Activated CD4-positive, alpha-beta T cell treated with anti-CD3 and anti-CD28 coated beads, Interleukin-2, amount 10 ng/mL, durations not matched to agents 7 days and 5 days (primary cell): ENCODE data around the gene HP. TPM values are rescaled to one million over a fixed set of nuclear protein-coding genes. Genes with fewer than 3 reads are reported as not detected.

Source experiments
- CTCF ChIA-PET: fragments of 350-600 bp; sonication (Branson Sonifier 250); formaldehyde crosslinking; loops from one replicate; lab custom pipeline; 2021; ENCODE audit warnings: antibody characterized with exemption; lab: Charles Lee
- POLR2A ChIA-PET: fragments of 350-600 bp; sonication (Branson Sonifier 250); formaldehyde crosslinking; loops from one replicate; lab custom pipeline; 2021; ENCODE audit warnings: antibody characterized with exemption; lab: Charles Lee
- DNase-seq: peaks from one replicate; pipeline ENCODE4 v3.0.0-alpha.2; 2020
- H3K27ac Mint-ChIP-seq: one replicate; pipeline ENCODE4 v1.8.0; 2021; ENCODE audit warnings: mild to moderate bottlenecking, moderate library complexity, mixed read lengths
- H3K27me3 Mint-ChIP-seq: one replicate; pipeline ENCODE4 v1.8.0; 2021; ENCODE audit warnings: mixed read lengths
- H3K36me3 Mint-ChIP-seq: one replicate; pipeline ENCODE4 v1.8.0; 2021; ENCODE audit warnings: low read depth, mixed read lengths
- H3K4me1 Mint-ChIP-seq: one replicate; pipeline ENCODE4 v1.8.0; 2021; ENCODE audit warnings: mixed read lengths
- H3K4me3 Mint-ChIP-seq: one replicate; pipeline ENCODE4 v1.8.0; 2021; ENCODE audit warnings: mild to moderate bottlenecking, moderate library complexity, mixed read lengths
- H3K9me3 Mint-ChIP-seq: one replicate; pipeline ENCODE4 v1.8.0; 2021; ENCODE audit warnings: mixed read lengths
- total RNA-seq, 2 experiments: library from RNA; stranded (reverse); gene quantifications; one replicate each; pipeline ENCODE4 v1.2.3, GENCODE V29; 2021

HP gene
- total RNA-seq, 2 experiments from 2014 or later, result not detected

GRCh38 chr16:72105978-72106377, 51.7 kb downstream of the HP start:
- H3K4me1 Mint-ChIP-seq, result no peaks in the 10 kb centered on the region
- no peak for DNase-seq
- no peak overlapping the region for H3K27ac Mint-ChIP-seq
- no peaks in the 10 kb centered on the region for H3K9me3 Mint-ChIP-seq
- CTCF ChIA-PET, result interaction anchor here (0.6 to 1.7 kb wide), 2 partner anchors 9 to 11 kb away, joined by 3 read pairs; no protein-coding TSS in a partner anchor
- H3K27me3 Mint-ChIP-seq, result no peaks in the 10 kb centered on the region
- peaks cover 72% of the 10 kb centered on the region for H3K36me3 Mint-ChIP-seq
- no peak overlapping the region for H3K4me3 Mint-ChIP-seq
- POLR2A ChIA-PET, result no interaction called here

GRCh38 chr16:72107371-72107770, 53.1 kb downstream of the HP start:
- POLR2A ChIA-PET, result no interaction called here
- Mint-ChIP-seq H3K9me3 (no peaks in the 10 kb centered on the region), H3K27me3 (no peaks in the 10 kb centered on the region), H3K4me3 (no peak overlapping the region), H3K27ac (no peak overlapping the region), H3K36me3 (peaks cover 69% of the 10 kb centered on the region), H3K4me1 (no peaks in the 10 kb centered on the region)
- no peak for DNase-seq
- CTCF ChIA-PET, result no interaction called here

DNA sequence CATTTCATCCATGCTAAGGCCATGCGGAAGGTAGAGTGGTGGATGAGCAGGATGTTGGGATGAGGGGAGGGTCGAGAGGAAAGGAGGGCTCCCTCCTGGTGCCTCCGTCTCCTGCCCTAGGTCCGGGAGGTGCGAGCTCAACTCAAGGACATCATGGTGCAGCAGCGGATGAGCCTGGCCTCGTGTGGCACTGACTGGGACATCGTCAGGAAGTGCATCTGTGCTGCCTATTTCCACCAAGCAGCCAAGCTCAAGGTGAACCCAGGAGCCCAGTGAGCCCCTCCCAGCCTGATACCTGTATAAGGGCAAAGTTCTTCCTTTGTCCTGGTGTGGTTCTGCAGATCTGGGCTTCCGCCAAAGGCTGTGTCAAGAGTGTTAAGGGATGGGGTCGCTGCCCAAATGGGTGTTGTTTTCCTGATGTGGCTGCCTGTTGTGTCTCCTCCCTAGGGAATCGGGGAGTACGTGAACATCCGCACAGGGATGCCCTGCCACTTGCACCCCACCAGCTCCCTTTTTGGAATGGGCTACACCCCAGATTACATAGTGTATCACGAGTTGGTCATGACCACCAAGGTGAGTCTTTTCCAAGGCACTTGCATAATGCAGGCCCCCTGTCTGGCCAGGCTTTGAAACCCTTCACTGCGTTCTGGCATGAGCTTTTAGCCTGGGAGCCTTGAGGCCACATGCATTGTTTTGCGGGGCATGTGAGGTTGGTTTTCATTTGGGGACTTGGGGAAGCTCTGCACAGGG, 54.2 kb downstream of the HP start:
- no peaks in the 10 kb centered on the region for H3K4me1 Mint-ChIP-seq
- no peak for DNase-seq
- POLR2A ChIA-PET, result no interaction called here
- CTCF ChIA-PET, result no interaction called here
- H3K27me3 Mint-ChIP-seq, result no peaks in the 10 kb centered on the region
- no peak overlapping the region for H3K4me3 Mint-ChIP-seq
- H3K9me3 Mint-ChIP-seq, result no peaks in the 10 kb centered on the region
- peaks cover 64% of the 10 kb centered on the region for H3K36me3 Mint-ChIP-seq
- no peak overlapping the region for H3K27ac Mint-ChIP-seq

- Mint-ChIP-seq H3K9me3 (no peaks in the 10 kb centered on the region), H3K27ac (no peak overlapping the region), H3K36me3 (peaks cover 61% of the 10 kb centered on the region), H3K4me1 (no peaks in the 10 kb centered on the region), H3K27me3 (no peaks in the 10 kb centered on the region), H3K4me3 (no peak overlapping the region)
- ChIA-PET POLR2A (no interaction called here), CTCF (interaction anchor here (1.1 kb wide), 1 partner anchor 22 kb away, joined by 3 read pairs; no protein-coding TSS in a partner anchor)
- no peak for DNase-seq
Observed at GRCh38 chr16:72109300-72109699, 55.0 kb downstream of the HP start.

DNA sequence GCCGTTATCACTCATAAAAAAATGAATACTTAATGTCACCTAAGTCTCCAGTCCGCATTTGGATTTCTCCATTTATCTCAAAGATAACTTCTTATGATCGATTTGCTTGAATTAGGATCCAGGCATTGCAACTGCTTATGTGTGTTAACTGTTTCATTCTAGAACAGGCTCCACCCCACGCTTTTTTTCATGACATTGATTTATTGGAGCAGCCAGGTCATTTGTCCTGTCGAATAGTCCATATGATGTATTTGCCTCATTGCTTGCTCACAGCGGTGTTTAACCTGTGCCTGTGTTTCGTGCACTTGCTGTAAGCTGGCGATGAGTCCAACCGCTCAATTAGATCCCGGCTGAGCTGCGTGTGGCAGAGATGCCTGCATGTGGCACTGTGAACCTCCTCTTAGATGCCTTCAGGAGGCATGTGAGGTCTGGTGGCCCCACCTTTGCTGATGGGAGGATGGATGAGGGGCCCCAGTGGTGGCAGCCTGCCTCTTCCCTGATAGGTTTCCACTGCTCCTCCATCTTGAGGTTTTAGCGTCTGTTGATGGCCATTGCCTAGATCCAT, 55.7 kb downstream of the HP start:
- POLR2A ChIA-PET, result no interaction called here
- H3K4me3 Mint-ChIP-seq, result no peak overlapping the region
- CTCF ChIA-PET, result interaction anchor here (1.1 kb wide), 1 partner anchor 23 kb away, joined by 3 read pairs; no protein-coding TSS in a partner anchor
- H3K4me1 Mint-ChIP-seq, result no peaks in the 10 kb centered on the region
- H3K27me3 Mint-ChIP-seq, result no peaks in the 10 kb centered on the region
- no peak overlapping the region for H3K27ac Mint-ChIP-seq
- no peaks in the 10 kb centered on the region for H3K9me3 Mint-ChIP-seq
- H3K36me3 Mint-ChIP-seq, result peaks cover 61% of the 10 kb centered on the region
- DNase-seq, result no peak

Other genes starting within 250 kb of the HP start
- 10 to 100 TPM; 76.4 to 83.4 TPM for gene AP1G1, start 245.7 kb upstream of the HP start, total RNA-seq
- 10 to 100 TPM; 23.2 to 23.6 TPM for gene ATXN1L, start 208.5 kb upstream of the HP start, total RNA-seq
- gene ZNF821, start 170.3 kb upstream of the HP start, total RNA-seq, result 1 to 10 TPM; 7.1 to 7.7 TPM
- gene IST1, start 159.0 kb upstream of the HP start, total RNA-seq, result 100 to 1,000 TPM; 180 to 191 TPM
- under 1 TPM; 0.12 to 0.17 TPM for gene PKD1L3, start 54.1 kb upstream of the HP start, total RNA-seq
- gene DHODH, start 45.8 kb upstream of the HP start, total RNA-seq, result 10 to 100 TPM; 10.9 to 11.8 TPM
- gene HPR, start 8.7 kb downstream of the HP start, total RNA-seq, result not detected
- gene TXNL4B, start 39.1 kb downstream of the HP start, total RNA-seq, result 10 to 100 TPM; 14.8 to 16.0 TPM
- gene DHX38, start 39.3 kb downstream of the HP start, total RNA-seq, result 10 to 100 TPM; 67.5 to 82.3 TPM
- gene PMFBP1, start 117.7 kb downstream of the HP start, total RNA-seq, result 1 to 10 TPM; 3.1 to 3.3 TPM